Vagina (tissue), 2 donors: ENCODE measurements around the gene PGRMC2. TPM values are rescaled to one million over a fixed set of nuclear protein-coding genes. Genes with fewer than 3 reads are reported as not detected.
"Not testable (repeated sequence)": the region's sequence is repeated elsewhere in the genome, so short reads cannot be mapped to it uniquely, and the experiment has no call there.

ENCODE experiments used
- DNase-seq, 2 donors: peaks; one replicate each; pipeline ENCODE4 v3.0.0-alpha.2; 2017; ENCODE audit errors: extremely low spot score in 2 of 2
- H3K27ac ChIP-seq: fragments of 200-600 bp; sonication (generic); one replicate; pipeline ENCODE4 v1.5.1; 2019
- H3K27me3 ChIP-seq: fragments of 200-600 bp; sonication (generic); one replicate; pipeline ENCODE4 v1.5.1; 2019
- H3K36me3 ChIP-seq, 2 donors: fragments of 200-600 bp; sonication (generic); one replicate each; pipeline ENCODE4 v1.5.1; 2017 to 2019
- H3K4me1 ChIP-seq: fragments of 200-600 bp; sonication (generic); one replicate; pipeline ENCODE4 v1.5.1; 2019
- H3K4me3 ChIP-seq, 2 donors: fragments of 200-600 bp; sonication (generic); 1 replicate in 1 of 2; 2 replicates in 1 of 2; pipeline ENCODE4 v1.5.1; 2016 to 2019
- H3K9me3 ChIP-seq: fragments of 200-600 bp; sonication (generic); one replicate; pipeline ENCODE4 v1.5.1; 2019
- CTCF ChIP-seq, 3 experiments: fragments of 450-650 bp in 2 of 3; fragments of 200-600 bp in 1 of 3; sonication (generic) in 1 of 3; IDR thresholded peaks; one replicate each; pipeline ENCODE4 v1.5.1; 2017 to 2019; ENCODE audit warnings: antibody characterized with exemption in 3 of 3, mild to moderate bottlenecking in 2 of 3, moderate library complexity in 2 of 3
- POLR2A ChIP-seq, 2 donors: fragments of 450-650 bp; IDR thresholded peaks; one replicate each; pipeline ENCODE4 v1.6.1; 2017; ENCODE audit warnings: antibody characterized with exemption in 2 of 2, mild to moderate bottlenecking in 2 of 2, moderate library complexity in 2 of 2
- POLR2AphosphoS5 ChIP-seq, 2 donors: sonication (generic); formaldehyde crosslinking; IDR thresholded peaks; one replicate each; pipeline ENCODE4 v1.9.0; 2017; ENCODE audit warnings: antibody characterized with exemption in 2 of 2, mild to moderate bottlenecking in 2 of 2, low read depth in 1 of 2; ENCODE audit not compliant: insufficient read depth in 1 of 2
- intact Hi-C: fragments of 100-400 bp; cut with DNase I; formaldehyde crosslinking; loops from one replicate; pipeline ENCODE4 v1.15.1; 2023
- total RNA-seq: library from RNA; depleted of rRNA; stranded (reverse); fragments of >200 nt; gene quantifications from one replicate; pipeline ENCODE4 v1.2.3, GENCODE V29; 2016

PGRMC2 gene
- total RNA-seq, 1 donor from 2014 or later, result 27.7 TPM

DNA sequence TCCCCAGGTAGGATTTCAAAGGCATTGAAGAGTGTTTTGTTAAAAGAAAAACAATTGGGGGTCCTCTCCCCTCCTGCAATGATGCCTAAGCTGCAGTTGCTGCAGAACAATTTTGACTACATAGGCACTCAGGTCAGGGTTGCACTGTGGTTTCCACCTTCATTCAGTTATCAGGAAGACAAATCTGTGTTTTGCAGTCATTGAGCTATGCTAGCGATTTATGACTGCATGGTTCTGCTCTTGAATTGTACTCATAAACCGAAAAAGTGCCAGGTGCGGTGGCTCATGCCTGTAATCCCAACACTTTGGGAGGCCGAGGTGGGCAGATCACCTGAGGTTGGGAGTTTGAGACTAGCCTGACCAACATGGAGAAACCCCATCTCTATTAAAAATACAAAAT is 29.4 kb downstream of the PGRMC2 start:
- H3K27me3 ChIP-seq, DNase-seq, H3K36me3 ChIP-seq, H3K4me3 ChIP-seq, H3K9me3 ChIP-seq, H3K4me1 ChIP-seq, intact Hi-C loops, H3K27ac ChIP-seq: not testable (repeated sequence)

DNA sequence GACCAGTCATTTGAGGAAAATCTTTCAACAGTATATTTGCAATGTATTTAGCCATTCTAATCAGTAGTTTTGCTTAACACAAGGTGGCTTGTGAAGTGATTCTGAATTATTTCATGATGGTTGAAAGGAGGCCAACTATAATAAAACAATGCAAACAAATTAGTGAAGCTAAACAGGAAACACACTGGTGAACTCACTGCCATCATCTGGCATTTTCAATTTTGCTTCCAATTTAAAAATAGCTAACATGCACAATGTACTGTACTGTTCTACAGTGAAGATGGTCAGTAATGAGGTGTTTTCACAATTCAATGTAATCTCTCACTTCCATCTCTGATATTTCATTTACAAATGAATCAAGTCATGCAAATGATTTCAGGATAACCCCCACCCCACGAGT is 31.1 kb downstream of the PGRMC2 start:
- H3K27ac ChIP-seq, result no peak overlapping the region
- no peak for TF ChIP-seq POLR2AphosphoS5 (IDR thresholded peaks at IDR 0.05; ENCODE audit: insufficient read depth in 1 of 2, low read depth in 1 of 2)
- no peak for TF ChIP-seq POLR2A (IDR thresholded peaks at IDR 0.05)
- no peak for TF ChIP-seq CTCF (IDR thresholded peaks at IDR 0.05)
- H3K9me3 ChIP-seq, result no peaks in the 10 kb centered on the region
- no peaks in the 10 kb centered on the region for H3K4me1 ChIP-seq
- no peaks in the 10 kb centered on the region for H3K27me3 ChIP-seq
- no peaks in the 10 kb centered on the region for H3K36me3 ChIP-seq
- H3K4me3 ChIP-seq, result no peak overlapping the region
- no peak for DNase-seq
- intact Hi-C loops, result no loop called here

DNA sequence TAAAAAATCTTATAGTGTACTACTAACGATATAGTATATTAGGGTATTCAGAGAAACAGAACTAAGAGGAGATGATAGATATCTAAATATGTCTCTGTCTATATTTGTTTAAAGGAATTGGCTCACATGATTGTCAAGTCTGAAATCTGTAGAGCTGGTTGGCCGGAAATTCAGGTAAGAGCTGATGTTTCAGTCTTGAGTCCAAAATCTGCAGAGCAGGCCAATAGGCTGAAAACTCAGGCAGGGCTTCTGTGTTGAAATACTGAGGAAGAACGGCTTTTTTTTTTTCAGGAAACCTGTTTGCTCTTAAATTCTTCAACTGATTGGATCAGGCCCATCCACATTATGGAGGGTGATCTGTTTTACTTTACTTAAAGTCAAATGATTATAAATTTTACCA is 31.7 kb downstream of the PGRMC2 start:
- no peak for TF ChIP-seq CTCF (IDR thresholded peaks at IDR 0.05)
- TF ChIP-seq POLR2A (IDR thresholded peaks at IDR 0.05), result no peak
- TF ChIP-seq POLR2AphosphoS5 (IDR thresholded peaks at IDR 0.05; ENCODE audit: insufficient read depth in 1 of 2, low read depth in 1 of 2), result no peak
- H3K9me3 ChIP-seq, result no peaks in the 10 kb centered on the region
- intact Hi-C loops, result no loop called here
- H3K4me3 ChIP-seq, result no peak overlapping the region
- no peaks in the 10 kb centered on the region for H3K36me3 ChIP-seq
- no peaks in the 10 kb centered on the region for H3K27me3 ChIP-seq
- DNase-seq, result no peak
- H3K27ac ChIP-seq, result no peak overlapping the region
- no peaks in the 10 kb centered on the region for H3K4me1 ChIP-seq

- Histone ChIP-seq H3K27me3 (no peaks in the 10 kb centered on the region), H3K27ac (no peak overlapping the region), H3K4me3 (no peak overlapping the region), H3K9me3 (no peaks in the 10 kb centered on the region), H3K4me1 (no peaks in the 10 kb centered on the region), H3K36me3 (no peaks in the 10 kb centered on the region)
- no peak for TF ChIP-seq POLR2A (IDR thresholded peaks at IDR 0.05)
- no peak for TF ChIP-seq CTCF (IDR thresholded peaks at IDR 0.05)
- TF ChIP-seq POLR2AphosphoS5 (IDR thresholded peaks at IDR 0.05; ENCODE audit: insufficient read depth in 1 of 2, low read depth in 1 of 2), result no peak
- no peak for DNase-seq
- intact Hi-C loops, result no loop called here
Observed at GRCh38 chr4:128249787-128250668, 37.6 kb downstream of the PGRMC2 start.

DNA sequence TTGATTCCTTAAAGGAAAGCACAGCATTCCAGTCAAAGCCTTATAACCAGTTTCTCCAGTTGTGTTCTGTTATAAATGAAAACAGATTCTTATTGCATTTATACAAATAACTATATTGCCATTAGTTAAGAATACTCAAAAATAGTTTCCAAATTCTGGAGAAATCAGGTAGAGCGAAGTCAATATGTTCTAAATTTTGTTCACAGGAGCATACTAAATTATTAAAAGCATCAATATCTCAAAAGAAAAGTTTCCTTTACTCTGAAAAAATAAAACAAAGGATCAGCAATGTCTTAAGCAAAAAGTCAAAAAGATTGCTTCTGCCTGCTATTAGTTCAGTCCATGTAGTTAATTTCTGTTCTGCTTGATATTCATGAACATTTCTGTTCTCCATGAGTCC is 39.7 kb downstream of the PGRMC2 start:
- intact Hi-C loops, result no loop called here
- Histone ChIP-seq H3K36me3 (no peaks in the 10 kb centered on the region), H3K27ac (no peak overlapping the region), H3K4me3 (no peak overlapping the region), H3K27me3 (no peaks in the 10 kb centered on the region), H3K9me3 (no peaks in the 10 kb centered on the region), H3K4me1 (no peaks in the 10 kb centered on the region)
- DNase-seq, result no peak
- TF ChIP-seq CTCF (IDR thresholded peaks at IDR 0.05) (no peak), POLR2AphosphoS5 (IDR thresholded peaks at IDR 0.05; ENCODE audit: insufficient read depth in 1 of 2, low read depth in 1 of 2) (no peak), POLR2A (IDR thresholded peaks at IDR 0.05) (no peak)

- H3K36me3 ChIP-seq, H3K4me3 ChIP-seq, intact Hi-C loops, H3K9me3 ChIP-seq, DNase-seq, H3K27me3 ChIP-seq, H3K27ac ChIP-seq, H3K4me1 ChIP-seq: not testable (repeated sequence)
Observed at GRCh38 chr4:128245391-128245790, 42.2 kb downstream of the PGRMC2 start.
